Right lobe of liver (tissue), 4 donors: ENCODE results near the gene CDC42BPG.

Experiments
- CTCF ChIP-seq, 4 donors: fragments of 200-600 bp in 3 of 4; fragments of 450-650 bp in 1 of 4; IDR thresholded peaks; one replicate each; pipeline versions ENCODE4 v1.5.1 to v1.8.0; 2016 to 2022; ENCODE audit warnings: antibody characterized with exemption in 4 of 4, mild to moderate bottlenecking in 2 of 4
- POLR2A ChIP-seq: fragments of 450-650 bp; IDR thresholded peaks from one replicate; pipeline ENCODE4 v1.6.1; 2017; ENCODE audit warnings: antibody characterized with exemption, mild to moderate bottlenecking
- donor health status: DM: no; HTN: no; CAD: no.
- donor health status: DM: no; HTN: no; CAD: no.
- donor health status: DM: no; HTN: yes; CAD: no.

GRCh38 chr11:64823568-64824119, 20.8 kb downstream of the CDC42BPG start:
- TF ChIP-seq CTCF (IDR thresholded peaks at IDR 0.05) (no peak), POLR2A (no peak)
